PC-3 (cell line): ENCODE data around the gene NTPCR. TPM values are rescaled to one million over a fixed set of nuclear protein-coding genes. Genes with fewer than 3 reads are reported as not detected.

Experiments
- ATAC-seq: fragments of 200-7000 bp; cut with Tn5 transposase; 2 replicates; pipeline ENCODE4 v1.9.1; 2020; ENCODE audit warnings: mild to moderate bottlenecking, moderate library complexity
- BruUV-seq: library from RNA; stranded (reverse); fragments of 400-500 nt; replicated peaks from 2 replicates; lab custom pipeline; 2021; lab: Mats Ljungman, UMichigan
- CTCF ChIA-PET: fragments of 300-600 bp; sonication (Branson Sonifier 250); formaldehyde crosslinking; loops from one replicate; lab custom pipeline; 2022; ENCODE audit warnings: antibody characterized with exemption; lab: Charles Lee
- POLR2A ChIA-PET: fragments of 300-600 bp; sonication (Branson Sonifier 250); formaldehyde crosslinking; loops from one replicate; lab custom pipeline; 2022; ENCODE audit warnings: antibody characterized with exemption; ENCODE audit not compliant: unreplicated experiment; lab: Charles Lee
- DNase-seq: peaks from one replicate; pipeline ENCODE4 v3.0.0-alpha.2; 2015
- H2AFZ ChIP-seq: fragments of 300-600 bp; sonication (generic); 2 replicates; pipeline ENCODE4 v1.6.0; 2016; ENCODE audit warnings: antibody characterized with exemption, low read length
- H3F3A ChIP-seq: fragments of 300-600 bp; sonication (generic); one replicate; pipeline ENCODE4 v1.6.0; 2017; ENCODE audit warnings: antibody characterized with exemption, low read length, control low read depth, mild to moderate bottlenecking; ENCODE audit not compliant: unreplicated experiment
- H3K27ac ChIP-seq: fragments of 300-600 bp; sonication (generic); 2 replicates; pipeline ENCODE4 v1.5.1; 2016; ENCODE audit warnings: mild to moderate bottlenecking, low read length
- H3K27me3 ChIP-seq: fragments of 300-600 bp; sonication (generic); 2 replicates; pipeline ENCODE4 v1.6.1; 2016; ENCODE audit warnings: low read length, mixed read lengths
- H3K36me3 ChIP-seq: fragments of 300-600 bp; sonication (generic); 2 replicates; pipeline ENCODE4 v1.6.1; 2016; ENCODE audit warnings: low read depth, mixed run types, low read length, mixed read lengths
- H3K4me1 ChIP-seq: fragments of 300-600 bp; sonication (generic); 2 replicates; pipeline ENCODE4 v1.5.1; 2016; ENCODE audit warnings: low read length; ENCODE audit not compliant: insufficient read depth
- H3K4me2 ChIP-seq: fragments of 300-600 bp; sonication (generic); 2 replicates; pipeline ENCODE4 v1.6.0; 2016; ENCODE audit warnings: low read length
- H3K4me3 ChIP-seq: fragments of 300-600 bp; sonication (generic); 2 replicates; pipeline ENCODE4 v1.5.1; 2016; ENCODE audit warnings: mild to moderate bottlenecking, low read length, mixed read lengths
- H3K79me2 ChIP-seq: fragments of 300-600 bp; sonication (generic); 2 replicates; pipeline ENCODE4 v1.6.1; 2017; ENCODE audit warnings: low read length, mixed read lengths
- H3K9ac ChIP-seq: fragments of 300-600 bp; sonication (generic); 2 replicates; pipeline ENCODE4 v1.6.0; 2016; ENCODE audit warnings: mild to moderate bottlenecking, low read length
- H3K9me2 ChIP-seq: fragments of 300-600 bp; sonication (generic); replicated peaks from 2 replicates; pipeline ENCODE4 v1.6.1; 2016; ENCODE audit warnings: mixed run types, low read length, mixed read lengths
- H3K9me3 ChIP-seq: fragments of 300-600 bp; sonication (generic); 2 replicates; pipeline ENCODE4 v1.6.1; 2016; ENCODE audit warnings: low read length, mixed read lengths
- H4K20me1 ChIP-seq: fragments of 300-600 bp; sonication (generic); 2 replicates; pipeline ENCODE4 v1.6.1; 2016; ENCODE audit warnings: low read length, mixed read lengths
- EZH2 ChIP-seq: fragments of 300-600 bp; sonication (generic); IDR thresholded peaks from one replicate; pipeline ENCODE4 v1.6.1; 2017; ENCODE audit warnings: antibody characterized with exemption, mild to moderate bottlenecking, low read length; ENCODE audit not compliant: unreplicated experiment
- EZH2phosphoT487 ChIP-seq: fragments of 300-600 bp; sonication (generic); IDR thresholded peaks from 2 replicates; pipeline ENCODE4 v1.6.1; 2018; ENCODE audit warnings: mild to moderate bottlenecking, antibody characterized with exemption, low read length, borderline replicate concordance
- intact Hi-C: fragments of 100-400 bp; cut with micrococcal nuclease; formaldehyde crosslinking; loops from 2 replicates; pipeline ENCODE4 v1.9.0; 2023
- total RNA-seq: library from RNA; depleted of rRNA; stranded (reverse); fragments of >200 nt; gene quantifications from 2 replicates; pipeline ENCODE4 v1.2.3, GENCODE V29; 2014
- TF ChIP-seq, protein P1 (sequence below): fragments of 300-600 bp; sonication (generic); conservative IDR thresholded peaks from 2 replicates; pipeline ENCODE4 v1.5.1; 2017; ENCODE audit warnings: antibody characterized with exemption, low read depth, mild to moderate bottlenecking, low read length

The NTPCR gene
- total RNA-seq, 1 experiment from 2014 or later, result 43.1 TPM

- no peaks in the 10 kb centered on the region for H3K79me2 ChIP-seq
- ChIA-PET POLR2A (no interaction called here), CTCF (no interaction called here)
- no TSS peak for BruUV-seq
- intact Hi-C loops, result loop anchor here (10.0 kb wide), 1 partner anchor 348 kb away; the partner anchor contains the start of gene SIPA1L2
- no peaks in the 10 kb centered on the region for H3K9me2 ChIP-seq
- H3K36me3 ChIP-seq, result peaks cover 3% of the 10 kb centered on the region; the same call in 1 of the 2 replicates
- TF ChIP-seq EZH2phosphoT487 (no peak), EZH2 (no peak)
- TF ChIP-seq, protein P1, sequence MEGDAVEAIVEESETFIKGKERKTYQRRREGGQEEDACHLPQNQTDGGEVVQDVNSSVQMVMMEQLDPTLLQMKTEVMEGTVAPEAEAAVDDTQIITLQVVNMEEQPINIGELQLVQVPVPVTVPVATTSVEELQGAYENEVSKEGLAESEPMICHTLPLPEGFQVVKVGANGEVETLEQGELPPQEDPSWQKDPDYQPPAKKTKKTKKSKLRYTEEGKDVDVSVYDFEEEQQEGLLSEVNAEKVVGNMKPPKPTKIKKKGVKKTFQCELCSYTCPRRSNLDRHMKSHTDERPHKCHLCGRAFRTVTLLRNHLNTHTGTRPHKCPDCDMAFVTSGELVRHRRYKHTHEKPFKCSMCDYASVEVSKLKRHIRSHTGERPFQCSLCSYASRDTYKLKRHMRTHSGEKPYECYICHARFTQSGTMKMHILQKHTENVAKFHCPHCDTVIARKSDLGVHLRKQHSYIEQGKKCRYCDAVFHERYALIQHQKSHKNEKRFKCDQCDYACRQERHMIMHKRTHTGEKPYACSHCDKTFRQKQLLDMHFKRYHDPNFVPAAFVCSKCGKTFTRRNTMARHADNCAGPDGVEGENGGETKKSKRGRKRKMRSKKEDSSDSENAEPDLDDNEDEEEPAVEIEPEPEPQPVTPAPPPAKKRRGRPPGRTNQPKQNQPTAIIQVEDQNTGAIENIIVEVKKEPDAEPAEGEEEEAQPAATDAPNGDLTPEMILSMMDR, result no peak
- H3K9ac ChIP-seq, result no peak overlapping the region
- no peaks in the 10 kb centered on the region for H4K20me1 ChIP-seq
- H3F3A ChIP-seq, result no peaks in the 10 kb centered on the region
- no peaks in the 10 kb centered on the region for H3K9me3 ChIP-seq
- H3K4me2 ChIP-seq, result no peak overlapping the region
- no peak overlapping the region for H3K27ac ChIP-seq
- H3K4me3 ChIP-seq, result no peak overlapping the region
- no peaks in the 10 kb centered on the region; the same call in 1 of the 2 replicates for H3K4me1 ChIP-seq
- ATAC-seq (peak; percentile 58), DNase-seq (peak; percentile 44)
- no peaks in the 10 kb centered on the region for H3K27me3 ChIP-seq
- H2AFZ ChIP-seq, result no peak overlapping the region
Observed at GRCh38 chr1:232982238-232982944, 32.0 kb downstream of the NTPCR start.

GRCh38 chr1:232983375-232983774 lies 33.0 kb downstream of the NTPCR start:
- DNase-seq (no peak), ATAC-seq (no peak)
- ChIA-PET POLR2A (no interaction called here), CTCF (no interaction called here)
- no TSS peak for BruUV-seq
- Histone ChIP-seq H3F3A (no peaks in the 10 kb centered on the region), H3K4me3 (no peak overlapping the region), H3K9me2 (no peaks in the 10 kb centered on the region), H3K4me2 (no peak overlapping the region), H3K4me1 (peaks cover 5% of the 10 kb centered on the region), H3K36me3 (peaks cover 3% of the 10 kb centered on the region; the same call in 1 of the 2 replicates), H3K27ac (no peak overlapping the region), H3K27me3 (no peaks in the 10 kb centered on the region), H3K9me3 (no peaks in the 10 kb centered on the region), H3K79me2 (no peaks in the 10 kb centered on the region), H2AFZ (no peak overlapping the region), H3K9ac (no peak overlapping the region), H4K20me1 (no peaks in the 10 kb centered on the region)
- intact Hi-C loops, result loop anchor here (10.0 kb wide), 1 partner anchor 349 kb away; the partner anchor contains the start of gene SIPA1L2
- TF ChIP-seq, protein P1, result no peak
- TF ChIP-seq EZH2phosphoT487, result no peak
- no peak for TF ChIP-seq EZH2
